Esophagus muscularis mucosa (tissue), 4 donors: ENCODE measurements around the gene CLK3. TPM values are rescaled to one million over a fixed set of nuclear protein-coding genes. Genes with fewer than 3 reads are reported as not detected.

Experiments used
- DNase-seq: peaks from one replicate; pipeline ENCODE4 v3.0.0-alpha.2; 2017; ENCODE audit errors: extremely low spot score
- H3K27ac ChIP-seq, 4 donors: fragments of 200-600 bp; sonication (generic); replicated peaks in 1 of 4; 1 replicate in 3 of 4; 2 replicates in 1 of 4; pipeline ENCODE4 v1.5.1; 2016 to 2019; ENCODE audit warnings: mild to moderate bottlenecking in 1 of 4
- H3K27me3 ChIP-seq, 4 donors: fragments of 200-600 bp; sonication (generic); one replicate each; pipeline versions ENCODE4 v1.5.1 to v1.6.0; 2016 to 2019
- H3K36me3 ChIP-seq, 4 donors: fragments of 200-600 bp; sonication (generic); one replicate each; pipeline ENCODE4 v1.5.1; 2016 to 2019
- H3K4me1 ChIP-seq, 4 donors: fragments of 200-600 bp; sonication (generic); one replicate each; pipeline ENCODE4 v1.5.1; 2016 to 2019
- H3K4me3 ChIP-seq, 4 donors: fragments of 200-600 bp; sonication (generic); 1 replicate in 2 of 4; 2 replicates in 2 of 4; pipeline ENCODE4 v1.5.1; 2016 to 2019; ENCODE audit warnings: mild to moderate bottlenecking in 4 of 4, moderate library complexity in 1 of 4
- H3K9me3 ChIP-seq, 4 donors: fragments of 200-600 bp; sonication (generic); 1 replicate in 3 of 4; 2 replicates in 1 of 4; pipeline ENCODE4 v1.5.1; 2016 to 2019
- CTCF ChIP-seq, 3 experiments: fragments of 200-600 bp in 2 of 3; fragments of 450-650 bp in 1 of 3; sonication (generic) in 2 of 3; IDR thresholded peaks; one replicate each; pipeline ENCODE4 v1.5.1; 2017 to 2019; ENCODE audit warnings: antibody characterized with exemption in 3 of 3, mild to moderate bottlenecking in 2 of 3, moderate library complexity in 1 of 3
- EP300 ChIP-seq: sonication (generic); formaldehyde crosslinking; IDR thresholded peaks from one replicate; pipeline ENCODE4 v1.6.1; 2017; ENCODE audit warnings: antibody characterized with exemption
- POLR2A ChIP-seq: fragments of 450-650 bp; IDR thresholded peaks from one replicate; pipeline ENCODE4 v1.6.1; 2017; ENCODE audit warnings: antibody characterized with exemption, moderate library complexity, mild to moderate bottlenecking, low read depth
- POLR2AphosphoS5 ChIP-seq, 2 donors: sonication (generic); formaldehyde crosslinking; IDR thresholded peaks; one replicate each; pipeline ENCODE4 v1.6.1; 2017; ENCODE audit warnings: antibody characterized with exemption in 2 of 2
- WGBS: methylation state at CpG from one replicate; pipeline ENCODE4 v1.1.5; 2018; 5-methylcytosine and 5-hydroxymethylcytosine counted together
- intact Hi-C: fragments of 100-400 bp; cut with DNase I; formaldehyde crosslinking; loops from one replicate; pipeline ENCODE4 v1.15.1; 2023
- total RNA-seq, 4 donors: library from RNA; depleted of rRNA; stranded (reverse); fragments of >200 nt; gene quantifications; one replicate each; pipeline versions ENCODE4 v1.1.0 to v1.2.1, GENCODE V29; 2016

Gene CLK3
- total RNA-seq, 4 donors from 2014 or later = 74.6 to 89.8 (median 80.7) TPM

GRCh38 chr15:74636984-74637383, 21.3 kb downstream of the CLK3 start:
- no peaks in the 10 kb centered on the region for H3K9me3 ChIP-seq
- H3K27me3 ChIP-seq = no peaks in the 10 kb centered on the region
- no peak for DNase-seq
- WGBS = 80% methylated on average over 1 of the region's 1 CpG
- peaks cover under 1 to 5% (median under 1%) of the 10 kb centered on the region in 4 donors for H3K4me1 ChIP-seq
- no peak overlapping the region for H3K4me3 ChIP-seq
- peaks cover 25 to 100% (median 92%) of the 10 kb centered on the region in 4 donors for H3K36me3 ChIP-seq
- H3K27ac ChIP-seq = no peak overlapping the region
- TF ChIP-seq POLR2AphosphoS5 (IDR thresholded peaks at IDR 0.05) (no peak), CTCF (IDR thresholded peaks at IDR 0.05) (no peak), EP300 (no peak), POLR2A (no peak)
- intact Hi-C loops = loop anchor here (1.0 to 10.0 kb wide), 3 partner anchors 133 to 318 kb away; partner anchors contain the start of gene RPP25

- H3K27ac ChIP-seq = no peak overlapping the region
- no peaks in the 10 kb centered on the region for H3K9me3 ChIP-seq
- H3K36me3 ChIP-seq = peaks cover 18 to 73% (median 53%) of the 10 kb centered on the region in 4 donors
- 61% methylated on average over 1 of the region's 1 CpG for WGBS
- intact Hi-C loops = no loop called here
- H3K4me3 ChIP-seq = no peak overlapping the region
- no peaks in the 10 kb centered on the region for H3K27me3 ChIP-seq
- TF ChIP-seq CTCF (IDR thresholded peaks at IDR 0.05) = no peak
- TF ChIP-seq POLR2AphosphoS5 (IDR thresholded peaks at IDR 0.05) = no peak
- TF ChIP-seq POLR2A = no peak
- TF ChIP-seq EP300 = no peak
- H3K4me1 ChIP-seq = peaks cover 16 to 29% (median 18%) of the 10 kb centered on the region in 4 donors
- DNase-seq = no peak
Observed at GRCh38 chr15:74641151-74641550, 25.5 kb downstream of the CLK3 start.

- 87% methylated on average over 4 of the region's 4 CpGs for WGBS
- peaks cover 16 to 32% (median 18%) of the 10 kb centered on the region in 4 donors for H3K4me1 ChIP-seq
- intact Hi-C loops = no loop called here
- H3K36me3 ChIP-seq = peaks cover 14 to 65% (median 41%) of the 10 kb centered on the region in 4 donors
- no peak for DNase-seq
- no peak overlapping the region for H3K4me3 ChIP-seq
- no peaks in the 10 kb centered on the region for H3K27me3 ChIP-seq
- no peaks in the 10 kb centered on the region for H3K9me3 ChIP-seq
- H3K27ac ChIP-seq = peak overlapping the region in 1 of 4 donors; percentile 6
- TF ChIP-seq CTCF (IDR thresholded peaks at IDR 0.05) (no peak), POLR2AphosphoS5 (IDR thresholded peaks at IDR 0.05) (no peak), EP300 (no peak), POLR2A (no peak)
Observed at GRCh38 chr15:74642348-74642733, 26.7 kb downstream of the CLK3 start.

- TF ChIP-seq EP300 (no peak), CTCF (IDR thresholded peaks at IDR 0.05) (no peak), POLR2A (no peak), POLR2AphosphoS5 (IDR thresholded peaks at IDR 0.05) (no peak)
- Histone ChIP-seq H3K36me3 (peaks cover 14 to 58% (median 35%) of the 10 kb centered on the region in 4 donors), H3K9me3 (no peaks in the 10 kb centered on the region), H3K4me3 (no peak overlapping the region), H3K4me1 (peaks cover 16 to 32% (median 18%) of the 10 kb centered on the region in 4 donors), H3K27ac (peak overlapping the region in 1 of 4 donors; percentile 6), H3K27me3 (no peaks in the 10 kb centered on the region)
- no peak for DNase-seq
- intact Hi-C loops = no loop called here
- WGBS = 63% methylated on average over 11 of the region's 11 CpGs
Observed at GRCh38 chr15:74642734-74643664, 27.4 kb downstream of the CLK3 start.
